A549 (cell line): Measurements from ENCODE around the gene ATN1. TPM values are rescaled to one million over a fixed set of nuclear protein-coding genes. Genes with fewer than 3 reads are reported as not detected.
A peak's percentile ranks its signal among the peaks of the same experiment; 100 is the strongest.

Source experiments
- ATAC-seq, 2 experiments: fragments of 200-7000 bp in 1 of 2; fragments of >200 bp in 1 of 2; cut with Nextera tagmentation in 1 of 2; cut with Tn5 transposase in 1 of 2; 3 replicates each; pipeline versions ENCODE4 v1.8.0 to v1.9.1; 2018 to 2020; ENCODE audit warnings: mild to moderate bottlenecking in 1 of 2, moderate library complexity in 1 of 2
- CTCF ChIA-PET: fragments of 300-600 bp; sonication (Branson Sonifier 250); formaldehyde crosslinking; extraction: SDS; loops from one replicate; lab custom pipeline; 2021; ENCODE audit warnings: antibody characterized with exemption, inconsistent platforms; lab: Yijun Ruan, JAX
- POLR2A ChIA-PET: fragments of 350-600 bp; formaldehyde crosslinking; extraction: SDS; loops from one replicate; lab custom pipeline; 2021; ENCODE audit warnings: antibody characterized with exemption, inconsistent platforms; lab: Yijun Ruan, JAX
- DNase-seq, 2 experiments: peaks; one replicate each; pipeline versions ENCODE4 v3.0.0 to v3.0.0-alpha.2; 2011 to 2016; ENCODE audit warnings: low read depth in 1 of 2, low spot score in 1 of 2
- FAIRE-seq: peaks from 2 replicates; lab custom pipeline; 2011; peaks lifted over from hg19 to GRCh38; lab: Jason Lieb, UNC
- H3K27ac ChIP-seq, 2 experiments: fragments of >200 bp; sonication (Bioruptor Twin); formaldehyde crosslinking; 3 replicates each; pipeline ENCODE4 v1.5.1; 2016 to 2017
- H3K4me1 ChIP-seq: fragments of >200 bp; sonication (Bioruptor Twin); formaldehyde crosslinking; 3 replicates; pipeline ENCODE4 v1.6.1; 2016
- H3K4me2 ChIP-seq: fragments of >200 bp; sonication (Bioruptor Twin); formaldehyde crosslinking; 3 replicates; pipeline ENCODE4 v1.6.1; 2016
- H3K4me3 ChIP-seq: fragments of >200 bp; sonication (Bioruptor Twin); formaldehyde crosslinking; 3 replicates; pipeline ENCODE4 v1.5.1; 2016
- H3K9me3 ChIP-seq: fragments of >200 bp; sonication (Bioruptor Twin); formaldehyde crosslinking; 3 replicates; pipeline ENCODE4 v1.6.1; 2016
- HOXA7 ChIP-seq: fragments of 250-450 bp; sonication (Bioruptor Pico); IDR thresholded peaks from 2 replicates; pipeline ENCODE4 v1.5.0; 2020; ENCODE audit warnings: mild to moderate bottlenecking, moderate library complexity
- HOXB13 ChIP-seq: fragments of 250-450 bp; sonication (Bioruptor Pico); IDR thresholded peaks from 2 replicates; pipeline ENCODE4 v1.5.0; 2020; ENCODE audit warnings: low read depth, mild to moderate bottlenecking, moderate library complexity
- JUN ChIP-seq, 2 experiments: fragments of >200 bp; sonication (Bioruptor Twin); formaldehyde crosslinking; IDR thresholded peaks; 2 replicates in 1 of 2; 3 replicates in 1 of 2; pipeline ENCODE4 v1.6.1; 2016 to 2017
- MYC ChIP-seq: IDR thresholded peaks from 2 replicates; pipeline ENCODE4 v1.6.1; 2012; ENCODE audit warnings: mild to moderate bottlenecking, inconsistent platforms, low read length, improper control_type of control experiment, borderline replicate concordance
- REST ChIP-seq: fragments of 200-600 bp; sonication (generic); IDR thresholded peaks from 2 replicates; pipeline ENCODE4 v1.6.1; 2016; ENCODE audit warnings: antibody characterized with exemption, mild to moderate bottlenecking, moderate library complexity
- TFCP2L1 ChIP-seq: fragments of 250-450 bp; sonication (Bioruptor Pico); IDR thresholded peaks from 2 replicates; pipeline ENCODE4 v1.5.0; 2021; ENCODE audit warnings: mild to moderate bottlenecking
- TP53 ChIP-seq: fragments of 250-450 bp; sonication (Bioruptor Pico); IDR thresholded peaks from 2 replicates; pipeline ENCODE4 v1.5.0; 2021; ENCODE audit warnings: mild to moderate bottlenecking, moderate library complexity
- ZSCAN20 ChIP-seq: fragments of 250-450 bp; sonication (Bioruptor Pico); IDR thresholded peaks from 2 replicates; pipeline ENCODE4 v1.8.0; 2022; ENCODE audit warnings: mild to moderate bottlenecking, moderate library complexity
- WGBS: methylation state at CpG from one replicate; pipeline ENCODE4 v1.1.6; 2017; ENCODE audit errors: missing lambda C conversion rate; 5-methylcytosine and 5-hydroxymethylcytosine counted together
- polyA plus RNA-seq, 4 experiments: library from polyadenylated mRNA; depleted of rRNA in 3 of 4; stranded (reverse); fragments of >200 nt; fragmentation: RNase III in 1 of 4; extraction: RNeasy Plus Mini Kit Qiagen cat#74134 plus additional on column Dnase treatment in 1 of 4; gene quantifications; 2 replicates in 3 of 4; 3 replicates in 1 of 4; pipeline ENCODE4 v1.2.3, GENCODE V29; 2011 to 2017
- TF ChIP-seq, protein P1 (sequence below): IDR thresholded peaks from 2 replicates; pipeline ENCODE4 v1.6.1; 2012; ENCODE audit warnings: low read depth, borderline replicate concordance
- TF ChIP-seq, protein P2 (sequence below): IDR thresholded peaks from 2 replicates; pipeline ENCODE4 v1.6.1; 2012

The ATN1 gene
- polyA plus RNA-seq, 2 of the 4 experiments (the other 2 are of a cell fraction): 11.3 to 51.6 TPM

- TF ChIP-seq, protein P1, sequence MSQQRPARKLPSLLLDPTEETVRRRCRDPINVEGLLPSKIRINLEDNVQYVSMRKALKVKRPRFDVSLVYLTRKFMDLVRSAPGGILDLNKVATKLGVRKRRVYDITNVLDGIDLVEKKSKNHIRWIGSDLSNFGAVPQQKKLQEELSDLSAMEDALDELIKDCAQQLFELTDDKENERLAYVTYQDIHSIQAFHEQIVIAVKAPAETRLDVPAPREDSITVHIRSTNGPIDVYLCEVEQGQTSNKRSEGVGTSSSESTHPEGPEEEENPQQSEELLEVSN: peak; percentile 70; the same call in 1 of the 2 replicates
- no peak for TF ChIP-seq ZSCAN20
- TF ChIP-seq TFCP2L1 (CRISPR knock-in tag): peak; percentile 63; the same call in 1 of the 2 replicates
- TF ChIP-seq MYC: no peak
- TF ChIP-seq JUN (IDR thresholded peaks at IDR 0.05): peak; percentile 32 to 33; a peak in 2 of 5 replicates
- TF ChIP-seq, protein P2, sequence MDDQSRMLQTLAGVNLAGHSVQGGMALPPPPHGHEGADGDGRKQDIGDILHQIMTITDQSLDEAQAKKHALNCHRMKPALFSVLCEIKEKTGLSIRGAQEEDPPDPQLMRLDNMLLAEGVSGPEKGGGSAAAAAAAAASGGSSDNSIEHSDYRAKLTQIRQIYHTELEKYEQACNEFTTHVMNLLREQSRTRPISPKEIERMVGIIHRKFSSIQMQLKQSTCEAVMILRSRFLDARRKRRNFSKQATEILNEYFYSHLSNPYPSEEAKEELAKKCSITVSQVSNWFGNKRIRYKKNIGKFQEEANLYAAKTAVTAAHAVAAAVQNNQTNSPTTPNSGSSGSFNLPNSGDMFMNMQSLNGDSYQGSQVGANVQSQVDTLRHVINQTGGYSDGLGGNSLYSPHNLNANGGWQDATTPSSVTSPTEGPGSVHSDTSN: peak; percentile 47; the same call in 1 of the 2 replicates
These were observed 18.5 kb downstream of the ATN1 start (continued) for GRCh38 chr12:6946033-6946919.

DNA sequence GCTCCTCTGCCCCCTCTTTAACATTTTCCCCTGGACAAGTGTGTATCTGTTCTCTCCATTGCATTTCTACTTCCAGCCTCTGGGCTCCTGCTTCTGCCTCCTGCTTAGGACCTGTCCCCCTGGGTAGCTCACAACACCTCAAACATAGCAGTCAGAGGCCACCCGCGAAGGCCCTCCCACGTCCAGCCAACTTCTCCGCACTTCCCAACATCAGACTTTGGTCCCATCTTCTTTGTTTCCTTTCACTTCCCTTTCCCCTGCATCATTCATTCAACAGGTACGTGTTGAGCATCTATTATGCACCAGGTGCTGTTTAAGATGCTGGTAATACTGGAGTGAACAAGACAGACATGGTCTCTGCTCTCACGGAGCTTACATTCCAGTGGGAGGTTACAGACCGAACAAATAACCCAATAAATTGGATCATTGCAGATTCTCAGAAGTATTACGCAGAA, 19.2 kb downstream of the ATN1 start:
- Histone ChIP-seq H3K9me3 (no peaks in the 10 kb centered on the region), H3K4me1 (peaks cover 33% of the 10 kb centered on the region), H3K27ac (peak overlapping the region; percentile 80 to 90), H3K4me2 (peak overlapping the region; percentile 88), H3K4me3 (peak overlapping the region; percentile 59)
- CTCF ChIA-PET: interaction anchor here (0.6 to 22.6 kb wide), 15 partner anchors 9 to 600 kb away, joined by 3 to 370 read pairs (median 5); partner anchors contain the start of genes ATN1, C1R, C1RL and EMG1
- ATAC-seq (no peak), FAIRE-seq (no peak), DNase-seq (no peak)
- 45% methylated on average over 8 of the region's 8 CpGs for WGBS
- TF ChIP-seq TP53 (CRISPR knock-in tag): no peak
- TF ChIP-seq REST: 0 out of 2 replicates have a peak, but pooled peaks have one; percentile 16
- POLR2A ChIA-PET: interaction anchor here (0.6 to 6.1 kb wide), 9 partner anchors 9 to 133 kb away, joined by 3 to 174 read pairs (median 5); partner anchors contain the start of genes CDCA3, LPCAT3, SPSB2 and TPI1

- peaks cover 30% of the 10 kb centered on the region for H3K4me1 ChIP-seq
- H3K9me3 ChIP-seq: no peaks in the 10 kb centered on the region
- H3K4me3 ChIP-seq: no peak overlapping the region
- FAIRE-seq: no peak
- no peak for ATAC-seq
- TF ChIP-seq HOXA7 (CRISPR knock-in tag): no peak
- TF ChIP-seq HOXB13 (CRISPR knock-in tag): no peak
- POLR2A ChIA-PET: interaction anchor here (1.9 to 6.1 kb wide), 2 partner anchors 15 to 71 kb away, joined by 5 to 174 read pairs; partner anchors contain the start of gene LPCAT3
- DNase-seq: no peak
- CTCF ChIA-PET: interaction anchor here (0.6 to 22.6 kb wide), 9 partner anchors 10 to 599 kb away, joined by 3 to 370 read pairs (median 44); partner anchors contain the start of genes ATN1, C1RL, EMG1 and PHB2
- no peak overlapping the region for H3K27ac ChIP-seq
- WGBS: 90% methylated on average over 8 of the region's 8 CpGs
- peak overlapping the region; percentile 88 for H3K4me2 ChIP-seq
These were observed 19.9 kb downstream of the ATN1 start for GRCh38 chr12:6947615-6948014.
